ENCODE data around the gene WDR53.

GRCh38 chr3:196533260-196533681 is 35.1 kb downstream of the WDR53 start:
- TF ChIP-seq CTCF (IDR thresholded peaks at IDR 0.05) (no peak), POLR2A (IDR thresholded peaks at IDR 0.05) (no peak)

Measured in Peyer's patch (tissue), 4 donors.